GM13977 (cell line): ENCODE results near the gene PRKCI.
A peak's percentile ranks its signal among the peaks of the same experiment; 100 is the strongest.
"Not testable (repeated sequence)": the region's sequence is repeated elsewhere in the genome, so short reads cannot be mapped to it uniquely, and the experiment has no call there.

Experiments used
- DNase-seq: peaks from one replicate; pipeline ENCODE4 v3.0.0; 2012; ENCODE audit warnings: low spot score
- CTCF ChIP-seq: IDR thresholded peaks from 2 replicates; pipeline ENCODE4 v1.5.1; 2012; ENCODE audit warnings: mild to moderate bottlenecking, control low read depth; ENCODE audit not compliant: insufficient read depth; ENCODE audit errors: extremely low read depth, missing control alignments
- in situ Hi-C: fragments of 300-500 bp; cut with MboI; formaldehyde crosslinking; loops from one replicate; pipeline ENCODE4 v1.12.0; 2022; ENCODE audit warnings: low sequenced_read_pairs, low pct_unique_long_range_greater_than_20kb, mixed read lengths, inconsistent platforms; ENCODE audit not compliant: unreplicated experiment

The PRKCI gene

GRCh38 chr3:170259907-170260306 is 37.7 kb downstream of the PRKCI start:
- TF ChIP-seq CTCF = no peak
- no peak for DNase-seq
- in situ Hi-C loops = no loop called here

GRCh38 chr3:170267793-170268192 is 45.6 kb downstream of the PRKCI start:
- in situ Hi-C loops = no loop called here
- DNase-seq = no peak
- no peak for TF ChIP-seq CTCF

- in situ Hi-C loops = not testable (repeated sequence)
Observed at GRCh38 chr3:170269673-170270254, 47.5 kb downstream of the PRKCI start.

GRCh38 chr3:170270282-170270881 is 48.2 kb downstream of the PRKCI start:
- in situ Hi-C loops = no loop called here
- DNase-seq = no peak
- TF ChIP-seq CTCF = no peak

More at GRCh38 chr3:170269673-170270254, 47.5 kb downstream of the PRKCI start:
- not testable (repeated sequence) for DNase-seq

GRCh38 chr3:170274641-170275040 is 52.4 kb downstream of the PRKCI start:
- TF ChIP-seq CTCF = no peak
- in situ Hi-C loops = no loop called here
- peak; percentile 12 for DNase-seq

- in situ Hi-C loops = no loop called here
- no peak for DNase-seq
- TF ChIP-seq CTCF = no peak
Observed at GRCh38 chr3:170275832-170276231, 53.6 kb downstream of the PRKCI start.

GRCh38 chr3:170277311-170277710 is 55.1 kb downstream of the PRKCI start:
- in situ Hi-C loops, DNase-seq: not testable (repeated sequence)
